KMS-11 (cell line): Measurements from ENCODE around the gene RHBG.

ENCODE experiments used
- H2AFZ ChIP-seq: fragments of 200-600 bp; sonication (generic); 2 replicates; pipeline ENCODE4 v1.6.1; 2016; ENCODE audit warnings: antibody characterized with exemption, mixed run types, low read depth
- H3K27ac ChIP-seq: fragments of 200-600 bp; sonication (generic); 2 replicates; pipeline ENCODE4 v1.6.1; 2016; ENCODE audit warnings: mild to moderate bottlenecking, mixed run types
- H3K27me3 ChIP-seq: fragments of 200-600 bp; sonication (generic); 2 replicates; pipeline ENCODE4 v1.6.1; 2017; ENCODE audit warnings: mild to moderate bottlenecking, low read depth, mixed run types, moderate library complexity; ENCODE audit not compliant: insufficient read depth
- H3K36me3 ChIP-seq: fragments of 200-600 bp; sonication (generic); 2 replicates; pipeline ENCODE4 v1.6.1; 2017; ENCODE audit warnings: mild to moderate bottlenecking, mixed run types; ENCODE audit not compliant: insufficient read depth
- H3K4me1 ChIP-seq: fragments of 200-600 bp; sonication (generic); 2 replicates; pipeline ENCODE4 v1.6.1; 2016; ENCODE audit warnings: mild to moderate bottlenecking, low read depth, mixed run types; ENCODE audit not compliant: poor library complexity, severe bottlenecking
- H3K4me2 ChIP-seq: fragments of 200-600 bp; sonication (generic); 2 replicates; pipeline ENCODE4 v1.7.0; 2016; ENCODE audit warnings: mild to moderate bottlenecking, mixed run types
- H3K4me3 ChIP-seq: fragments of 200-600 bp; sonication (generic); IDR thresholded peaks from 2 replicates; pipeline ENCODE4 v1.6.1; 2017; ENCODE audit warnings: low read depth, low read length, mixed read lengths; ENCODE audit not compliant: insufficient read depth
- H3K79me2 ChIP-seq: fragments of 200-600 bp; sonication (generic); 2 replicates; pipeline ENCODE4 v1.6.1; 2016; ENCODE audit warnings: low read depth, mixed run types; ENCODE audit not compliant: insufficient read depth
- H3K9ac ChIP-seq: fragments of 200-600 bp; sonication (generic); 2 replicates; pipeline ENCODE4 v1.6.1; 2016; ENCODE audit warnings: mild to moderate bottlenecking, mixed run types
- H4K20me1 ChIP-seq: fragments of 200-600 bp; sonication (generic); 2 replicates; pipeline ENCODE4 v1.6.1; 2016; ENCODE audit warnings: mild to moderate bottlenecking, mixed run types; ENCODE audit not compliant: insufficient read depth
- CTCF ChIP-seq: fragments of 200-600 bp; sonication (generic); conservative IDR thresholded peaks from 2 replicates; pipeline ENCODE4 v1.6.1; 2017; ENCODE audit warnings: low read depth, mild to moderate bottlenecking, antibody characterized with exemption, low read length, moderate library complexity, mixed read lengths

RHBG gene

GRCh38 chr1:156356262-156356874 lies 12.6 kb upstream of the RHBG start:
- H3K4me2 ChIP-seq, result peak overlapping the region; percentile 22; the same call in 1 of the 2 replicates
- peaks cover 76% of the 10 kb centered on the region for H3K27me3 ChIP-seq
- no peak overlapping the region for H3K9ac ChIP-seq
- no peaks in the 10 kb centered on the region for H4K20me1 ChIP-seq
- H2AFZ ChIP-seq, result peak overlapping the region; percentile 27
- no peaks in the 10 kb centered on the region for H3K36me3 ChIP-seq
- no peaks in the 10 kb centered on the region for H3K79me2 ChIP-seq
- no peak for TF ChIP-seq CTCF
- peak overlapping the region; percentile 61 for H3K4me3 ChIP-seq
- no peak overlapping the region for H3K27ac ChIP-seq
- H3K4me1 ChIP-seq, result peaks cover 9% of the 10 kb centered on the region

GRCh38 chr1:156356875-156357534 lies 12.0 kb upstream of the RHBG start:
- H3K79me2 ChIP-seq, result no peaks in the 10 kb centered on the region
- peaks cover 77% of the 10 kb centered on the region for H3K27me3 ChIP-seq
- peak overlapping the region; percentile 22; the same call in 1 of the 2 replicates for H3K4me2 ChIP-seq
- peaks cover 9% of the 10 kb centered on the region for H3K4me1 ChIP-seq
- no peak overlapping the region for H3K27ac ChIP-seq
- H4K20me1 ChIP-seq, result no peaks in the 10 kb centered on the region
- H3K36me3 ChIP-seq, result no peaks in the 10 kb centered on the region
- H3K9ac ChIP-seq, result no peak overlapping the region
- TF ChIP-seq CTCF, result peak; percentile 100
- H2AFZ ChIP-seq, result peak overlapping the region; percentile 27
- peak overlapping the region; percentile 61 for H3K4me3 ChIP-seq

GRCh38 chr1:156357977-156358376 lies 11.0 kb upstream of the RHBG start:
- H4K20me1 ChIP-seq, result no peaks in the 10 kb centered on the region
- no peak overlapping the region for H3K9ac ChIP-seq
- H3K79me2 ChIP-seq, result no peaks in the 10 kb centered on the region
- no peak overlapping the region for H2AFZ ChIP-seq
- peaks cover 13% of the 10 kb centered on the region for H3K4me1 ChIP-seq
- H3K4me2 ChIP-seq, result no peak overlapping the region
- TF ChIP-seq CTCF, result no peak; the same call in 1 of the 2 replicates
- H3K27me3 ChIP-seq, result peaks cover 85% of the 10 kb centered on the region
- no peak overlapping the region for H3K4me3 ChIP-seq
- H3K27ac ChIP-seq, result no peak overlapping the region
- H3K36me3 ChIP-seq, result no peaks in the 10 kb centered on the region

GRCh38 chr1:156358641-156359040 lies 10.4 kb upstream of the RHBG start:
- Histone ChIP-seq H3K4me3 (no peak overlapping the region), H3K4me1 (peaks cover 13% of the 10 kb centered on the region), H3K4me2 (no peak overlapping the region), H3K36me3 (no peaks in the 10 kb centered on the region), H3K27me3 (peaks cover 83% of the 10 kb centered on the region), H3K9ac (no peak overlapping the region), H3K27ac (no peak overlapping the region), H4K20me1 (no peaks in the 10 kb centered on the region), H2AFZ (no peak overlapping the region), H3K79me2 (no peaks in the 10 kb centered on the region)
- TF ChIP-seq CTCF, result no peak
